Mammary epithelial cell (primary cell): ENCODE data around the gene NUP210L.

Experiments used
- EZH2 ChIP-seq: IDR thresholded peaks from 2 replicates; pipeline ENCODE4 v1.6.1; 2012; ENCODE audit warnings: low read length, inconsistent platforms, borderline replicate concordance
- TF ChIP-seq, protein P1 (sequence below), 2 donors: IDR thresholded peaks in 1 of 2; conservative IDR thresholded peaks in 1 of 2; 2 replicates each; pipeline ENCODE4 v1.5.1; 2011 to 2012; ENCODE audit warnings: inconsistent platforms in 2 of 2, low read length in 2 of 2, mild to moderate bottlenecking in 2 of 2, control low read depth in 1 of 2, low read depth in 1 of 2; ENCODE audit not compliant: insufficient read depth in 1 of 2; ENCODE audit errors: extremely low read depth in 1 of 2

- TF ChIP-seq, protein P1, sequence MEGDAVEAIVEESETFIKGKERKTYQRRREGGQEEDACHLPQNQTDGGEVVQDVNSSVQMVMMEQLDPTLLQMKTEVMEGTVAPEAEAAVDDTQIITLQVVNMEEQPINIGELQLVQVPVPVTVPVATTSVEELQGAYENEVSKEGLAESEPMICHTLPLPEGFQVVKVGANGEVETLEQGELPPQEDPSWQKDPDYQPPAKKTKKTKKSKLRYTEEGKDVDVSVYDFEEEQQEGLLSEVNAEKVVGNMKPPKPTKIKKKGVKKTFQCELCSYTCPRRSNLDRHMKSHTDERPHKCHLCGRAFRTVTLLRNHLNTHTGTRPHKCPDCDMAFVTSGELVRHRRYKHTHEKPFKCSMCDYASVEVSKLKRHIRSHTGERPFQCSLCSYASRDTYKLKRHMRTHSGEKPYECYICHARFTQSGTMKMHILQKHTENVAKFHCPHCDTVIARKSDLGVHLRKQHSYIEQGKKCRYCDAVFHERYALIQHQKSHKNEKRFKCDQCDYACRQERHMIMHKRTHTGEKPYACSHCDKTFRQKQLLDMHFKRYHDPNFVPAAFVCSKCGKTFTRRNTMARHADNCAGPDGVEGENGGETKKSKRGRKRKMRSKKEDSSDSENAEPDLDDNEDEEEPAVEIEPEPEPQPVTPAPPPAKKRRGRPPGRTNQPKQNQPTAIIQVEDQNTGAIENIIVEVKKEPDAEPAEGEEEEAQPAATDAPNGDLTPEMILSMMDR (conservative IDR thresholded peaks at IDR 0.05 in 1 of 2, IDR thresholded peaks at IDR 0.05 in 1 of 2; ENCODE audit: extremely low read depth in 1 of 2, insufficient read depth in 1 of 2, low read depth in 1 of 2, low read length in 2 of 2), result no peak
- TF ChIP-seq EZH2, result no peak
These were observed 23.1 kb upstream of the NUP210L start for GRCh38 chr1:154178013-154178412.
